NB4 (cell line): ENCODE measurements around the gene UNC79.

Experiments used
- DNase-seq: peaks from one replicate; pipeline ENCODE4 v3.0.0; 2010; ENCODE audit warnings: low read depth
- H3K4me3 ChIP-seq: one replicate; pipeline ENCODE4 v1.5.1; 2011; ENCODE audit warnings: mild to moderate bottlenecking, low read depth, low read length, moderate library complexity
- CTCF ChIP-seq: IDR thresholded peaks from one replicate; pipeline ENCODE4 v1.5.1; 2012; ENCODE audit warnings: low read depth, low read length
- MAX ChIP-seq: IDR thresholded peaks from 2 replicates; pipeline ENCODE4 v1.6.1; 2011; ENCODE audit warnings: low read depth, low read length
- MYC ChIP-seq: IDR thresholded peaks from 2 replicates; pipeline ENCODE4 v1.6.1; 2011; ENCODE audit warnings: low read depth, low read length
- POLR2A ChIP-seq: IDR thresholded peaks from 2 replicates; pipeline ENCODE4 v1.6.1; 2011; ENCODE audit warnings: mild to moderate bottlenecking; ENCODE audit not compliant: insufficient read length; ENCODE audit errors: extremely low read depth

UNC79 gene

GRCh38 chr14:93543766-93544165, 113.0 kb downstream of the UNC79 start:
- H3K4me3 ChIP-seq: no peak overlapping the region
- TF ChIP-seq CTCF (peak; percentile 13), MYC (no peak), POLR2A (no peak)
- peak; percentile 42 for DNase-seq

- TF ChIP-seq MAX (no peak), CTCF (no peak), POLR2A (no peak), MYC (no peak)
- H3K4me3 ChIP-seq: no peak overlapping the region
- no peak for DNase-seq
Observed at GRCh38 chr14:93544212-93544611, 113.5 kb downstream of the UNC79 start.

- DNase-seq: no peak
- TF ChIP-seq MAX (no peak), MYC (no peak), CTCF (no peak), POLR2A (no peak)
- no peak overlapping the region for H3K4me3 ChIP-seq
Observed at GRCh38 chr14:93546642-93547041, 115.9 kb downstream of the UNC79 start.

- TF ChIP-seq MYC (no peak), CTCF (no peak), MAX (no peak), POLR2A (no peak)
- H3K4me3 ChIP-seq: no peak overlapping the region
- DNase-seq: no peak
Observed at GRCh38 chr14:93548102-93548843, 117.5 kb downstream of the UNC79 start.

GRCh38 chr14:93549595-93549994, 118.9 kb downstream of the UNC79 start:
- no peak overlapping the region for H3K4me3 ChIP-seq
- no peak for DNase-seq
- TF ChIP-seq CTCF: no peak
- no peak for TF ChIP-seq MAX
- TF ChIP-seq MYC: no peak
- TF ChIP-seq POLR2A: no peak

- TF ChIP-seq MYC (no peak), POLR2A (no peak), MAX (no peak), CTCF (no peak)
- no peak for DNase-seq
- H3K4me3 ChIP-seq: no peak overlapping the region
Observed at GRCh38 chr14:93564918-93565317, 134.2 kb downstream of the UNC79 start.
